K562 (cell line): ENCODE data around the gene PLXNA2. TPM values are rescaled to one million over a fixed set of nuclear protein-coding genes. Genes with fewer than 3 reads are reported as not detected.

Experiments used
- ATAC-seq: fragments of 200-7000 bp; cut with Tn5 transposase; 3 replicates; pipeline ENCODE4 v1.9.1; 2020; ENCODE audit warnings: moderate library complexity
- BruUV-seq: library from RNA; stranded (reverse); fragments of 400-500 nt; replicated peaks from 2 replicates; lab custom pipeline; 2021; lab: Mats Ljungman, UMichigan
- CTCF ChIA-PET: fragments of 300-600 bp; formaldehyde crosslinking; extraction: SDS; loops from one replicate; lab custom pipeline; 2021; ENCODE audit warnings: low intra/inter-chr PET ratio; lab: Yijun Ruan, JAX
- POLR2A ChIA-PET: fragments of 300-600, 350-650 bp; sonication (Branson Sonifier 250); formaldehyde crosslinking; extraction: SDS; loops from one replicate; lab custom pipeline; 2021; ENCODE audit warnings: antibody characterized with exemption, inconsistent platforms; lab: Yijun Ruan, JAX
- DNase-seq, 4 experiments: peaks; one replicate each; pipeline versions ENCODE4 v3.0.0 to v3.0.0-alpha.2; 2011 to 2018; ENCODE audit warnings: low spot score in 3 of 4, mixed read lengths in 3 of 4; ENCODE audit errors: extremely low read depth in 1 of 4
- FAIRE-seq: peaks from 2 replicates; lab custom pipeline; 2011; peaks lifted over from hg19 to GRCh38; lab: Jason Lieb, UNC
- H2AFZ ChIP-seq: 2 replicates; pipeline ENCODE4 v1.6.0; 2011; ENCODE audit warnings: low read depth, low read length, control low read depth, inconsistent platforms
- H3K27ac ChIP-seq: fragments of 200-600 bp; 3 replicates; pipeline ENCODE4 v1.8.0; 2011; ENCODE audit warnings: low read depth, mild to moderate bottlenecking, control low read depth, inconsistent platforms, low read length, moderate library complexity, mixed read lengths; ENCODE audit errors: extremely low read depth
- H3K27me3 ChIP-seq, 2 experiments: fragments of 300-600 bp in 1 of 2; 2 replicates in 1 of 2; 3 replicates in 1 of 2; pipeline versions ENCODE4 v1.6.0 to v1.8.0; 2011; ENCODE audit warnings: inconsistent platforms in 2 of 2, low read length in 2 of 2, mild to moderate bottlenecking in 1 of 2, mixed read lengths in 1 of 2, moderate library complexity in 1 of 2; ENCODE audit not compliant: control insufficient read depth in 2 of 2, insufficient read depth in 2 of 2
- H3K36me3 ChIP-seq: fragments of 300-600 bp; 3 replicates; pipeline ENCODE4 v1.8.0; 2011; ENCODE audit warnings: mild to moderate bottlenecking, low read length, inconsistent platforms; ENCODE audit not compliant: control insufficient read depth, insufficient read depth
- H3K4me1 ChIP-seq, 2 experiments: fragments of 200-600 bp in 1 of 2; replicated peaks in 1 of 2; 2 replicates in 1 of 2; 3 replicates in 1 of 2; pipeline versions ENCODE4 v1.5.1 to v1.8.0; 2011; ENCODE audit warnings: inconsistent platforms in 2 of 2, low read length in 2 of 2, mild to moderate bottlenecking in 1 of 2, mixed read lengths in 1 of 2, moderate library complexity in 1 of 2; ENCODE audit not compliant: control insufficient read depth in 2 of 2, insufficient read depth in 2 of 2
- H3K4me2 ChIP-seq: 2 replicates; pipeline ENCODE4 v1.6.1; 2011; ENCODE audit warnings: low read length, control low read depth, inconsistent platforms, mixed read lengths; ENCODE audit not compliant: insufficient read depth
- H3K4me3 ChIP-seq: fragments of 200-600 bp; sonication (generic), shearing (Covaris generic); 2 replicates; pipeline ENCODE4 v1.5.1; 2016; ENCODE audit warnings: control low read depth, inconsistent platforms
- H3K79me2 ChIP-seq: fragments of 200-600 bp; 3 replicates; pipeline ENCODE4 v1.8.0; 2011; ENCODE audit warnings: low read length, inconsistent platforms; ENCODE audit not compliant: control insufficient read depth, insufficient read depth
- H3K9ac ChIP-seq, 2 experiments: 2 replicates each; pipeline versions ENCODE4 v1.6.0 to v1.6.1; 2011; ENCODE audit warnings: low read depth in 2 of 2, low read length in 2 of 2, control low read depth in 1 of 2, inconsistent platforms in 1 of 2, mild to moderate bottlenecking in 1 of 2, mixed read lengths in 1 of 2; ENCODE audit not compliant: insufficient read depth in 1 of 2
- H3K9me1 ChIP-seq: one replicate; pipeline ENCODE4 v1.6.0; 2011; ENCODE audit warnings: inconsistent platforms, mild to moderate bottlenecking, low read length, moderate library complexity; ENCODE audit not compliant: control insufficient read depth, insufficient read depth
- H3K9me3 ChIP-seq: replicated peaks from 2 replicates; pipeline ENCODE4 v1.5.1; 2011; ENCODE audit warnings: low read depth, low read length, inconsistent platforms; ENCODE audit not compliant: control insufficient read depth, insufficient read depth
- H4K20me1 ChIP-seq: replicated peaks from 2 replicates; pipeline ENCODE4 v1.6.1; 2011; ENCODE audit warnings: low read length, inconsistent platforms, mixed read lengths; ENCODE audit not compliant: control insufficient read depth, insufficient read depth
- EGR1 ChIP-seq: fragments of 450-650 bp; conservative IDR thresholded peaks from 2 replicates; pipeline ENCODE4 v1.6.1; 2017; ENCODE audit warnings: mild to moderate bottlenecking
- FOXA1 ChIP-seq: fragments of 450-650 bp; IDR thresholded peaks from 2 replicates; pipeline ENCODE4 v1.6.1; 2016; ENCODE audit warnings: mild to moderate bottlenecking, borderline replicate concordance
- GTF2E2 ChIP-seq: fragments of 200-800 bp; sonication (Bioruptor generic); IDR thresholded peaks from 2 replicates; pipeline ENCODE4 v1.6.1; 2016; ENCODE audit warnings: missing genetic modification characterization, missing compliant biosample characterization
- MTA1 ChIP-seq: fragments of 450-650 bp; IDR thresholded peaks from 2 replicates; pipeline ENCODE4 v1.6.1; 2017; ENCODE audit warnings: borderline replicate concordance
- ZNF24 ChIP-seq: fragments of 450-650 bp; IDR thresholded peaks from 2 replicates; pipeline ENCODE4 v1.6.1; 2016
- WGBS: fragments of 100-300 bp; shearing (Covaris generic); methylation state at CpG from one replicate; pipeline ENCODE4 v1.1.6; 2016; ENCODE audit warnings: low coverage, mixed read lengths; ENCODE audit not compliant: insufficient coverage; ENCODE audit errors: missing lambda C conversion rate; 5-methylcytosine and 5-hydroxymethylcytosine counted together
- in situ Hi-C: fragments of 300-500 bp; cut with MboI; formaldehyde crosslinking; loops from 4 replicates; pipeline ENCODE4 v1.15.0; 2018; ENCODE audit warnings: inconsistent platforms, mixed read lengths
- intact Hi-C: fragments of 100-400 bp; cut with micrococcal nuclease; formaldehyde crosslinking; loops from 2 replicates; pipeline ENCODE4 v1.14.2; 2022
- polyA plus RNA-seq, 8 experiments: library from polyadenylated mRNA; depleted of rRNA in 4 of 8; stranded (reverse) in 5 of 8; unstranded in 3 of 8; fragments of >200 nt; fragmentation: Nextera tagmentation in 2 of 8; fragmentation: Illumina TruSeq in 1 of 8; extraction: Ambion mirVana in 2 of 8; extraction: Trizol in 1 of 8; gene quantifications; 2 replicates each; pipeline versions ENCODE4 v1.2.1 to v1.2.3, GENCODE V29; 2011 to 2014; ENCODE audit warnings: inconsistent platforms in 1 of 8, missing spikeins in 1 of 8
- total RNA-seq, 7 experiments: library from RNA; depleted of rRNA in 6 of 7; stranded (reverse); fragments of >200 nt in 6 of 7; fragmentation: Illumina TruSeq in 2 of 7; extraction: Trizol in 2 of 7; gene quantifications; 2 replicates each; pipeline versions ENCODE4 v1.2.1 to v1.2.3, GENCODE V29; 2011 to 2021; ENCODE audit warnings: low replicate concordance in 1 of 7
- TF ChIP-seq, protein P1 (sequence below): sonication (generic); formaldehyde crosslinking; IDR thresholded peaks from 2 replicates; pipeline ENCODE4 v1.8.1; 2023; ENCODE audit warnings: mild to moderate bottlenecking, missing genetic modification reagents
- TF ChIP-seq, protein P2 (sequence below), 2 experiments: IDR thresholded peaks; 2 replicates each; pipeline ENCODE4 v1.6.1; 2011; ENCODE audit warnings: borderline replicate concordance in 1 of 2, control low read depth in 1 of 2, low read depth in 1 of 2, low read length in 1 of 2, mild to moderate bottlenecking in 1 of 2, mixed read lengths in 1 of 2, moderate library complexity in 1 of 2; ENCODE audit not compliant: insufficient read depth in 1 of 2, insufficient read length in 1 of 2, poor library complexity in 1 of 2, severe bottlenecking in 1 of 2; ENCODE audit errors: extremely low read depth in 1 of 2
- TF ChIP-seq, protein P3 (sequence below): sonication (generic); formaldehyde crosslinking; IDR thresholded peaks from 2 replicates; pipeline ENCODE4 v1.9.0; 2022; ENCODE audit warnings: mild to moderate bottlenecking, missing genetic modification reagents

The PLXNA2 gene
- total and polyA plus RNA-seq, 9 of the 15 experiments (the other 6 are each of a cell fraction or from before 2014, with no cell fraction given): 0.01 to 1.3 (median 0.32) TPM

DNA sequence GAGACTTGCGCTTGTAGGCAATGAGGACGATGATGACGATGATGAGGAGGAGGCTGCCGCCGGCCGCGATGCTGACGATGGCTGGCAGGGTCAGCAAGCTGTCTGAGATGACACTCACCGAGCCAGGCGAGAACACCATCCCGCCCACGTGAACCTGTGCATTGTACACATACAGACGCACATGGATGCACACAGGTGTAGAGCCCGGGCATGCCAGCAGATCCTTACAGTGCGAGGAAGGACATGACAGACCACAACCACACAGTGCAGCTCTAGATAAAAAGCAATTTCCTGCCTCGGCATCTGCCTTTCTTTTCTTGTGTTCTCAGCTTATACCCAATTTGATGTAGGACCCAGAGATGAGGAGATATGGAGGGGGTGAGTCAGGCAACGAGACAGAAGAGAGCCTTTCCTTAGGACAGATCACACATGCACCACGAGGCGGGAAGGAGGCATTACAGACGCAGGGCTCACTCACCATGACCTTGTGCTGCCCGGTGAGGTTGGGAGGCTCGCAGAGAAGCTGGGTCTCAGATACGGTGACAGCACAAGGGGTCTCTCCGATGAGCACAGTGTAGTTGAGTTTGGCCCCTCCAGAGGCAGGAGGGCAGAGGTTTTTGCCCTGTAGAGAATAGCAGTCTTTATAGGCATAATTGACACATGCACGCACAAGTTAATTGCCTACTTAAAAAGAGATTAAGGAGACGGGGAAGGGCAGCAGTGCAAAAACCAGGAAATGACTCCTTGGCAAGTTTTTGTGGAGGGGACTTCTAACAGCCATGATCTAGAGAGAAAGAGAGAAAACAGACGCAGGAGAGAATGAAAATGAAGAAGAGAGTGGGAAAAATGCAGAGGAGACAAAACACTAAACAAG is 199.4 kb downstream of the PLXNA2 start:
- Histone ChIP-seq H3K27ac (no peak overlapping the region), H3K9ac (no peak overlapping the region), H3K9me1 (no peaks in the 10 kb centered on the region), H2AFZ (no peak overlapping the region), H3K27me3 (peaks cover 41 to 82% of the 10 kb centered on the region in 2 experiments), H3K79me2 (no peaks in the 10 kb centered on the region), H3K36me3 (no peaks in the 10 kb centered on the region), H3K4me1 (peaks cover 0 to 8% of the 10 kb centered on the region in 2 experiments; a peak in 1 of 5 replicates), H4K20me1 (peaks cover 12% of the 10 kb centered on the region; the same call in 1 of the 2 replicates), H3K4me2 (no peak overlapping the region), H3K9me3 (no peaks in the 10 kb centered on the region), H3K4me3 (no peak overlapping the region)
- TF ChIP-seq, protein P1, sequence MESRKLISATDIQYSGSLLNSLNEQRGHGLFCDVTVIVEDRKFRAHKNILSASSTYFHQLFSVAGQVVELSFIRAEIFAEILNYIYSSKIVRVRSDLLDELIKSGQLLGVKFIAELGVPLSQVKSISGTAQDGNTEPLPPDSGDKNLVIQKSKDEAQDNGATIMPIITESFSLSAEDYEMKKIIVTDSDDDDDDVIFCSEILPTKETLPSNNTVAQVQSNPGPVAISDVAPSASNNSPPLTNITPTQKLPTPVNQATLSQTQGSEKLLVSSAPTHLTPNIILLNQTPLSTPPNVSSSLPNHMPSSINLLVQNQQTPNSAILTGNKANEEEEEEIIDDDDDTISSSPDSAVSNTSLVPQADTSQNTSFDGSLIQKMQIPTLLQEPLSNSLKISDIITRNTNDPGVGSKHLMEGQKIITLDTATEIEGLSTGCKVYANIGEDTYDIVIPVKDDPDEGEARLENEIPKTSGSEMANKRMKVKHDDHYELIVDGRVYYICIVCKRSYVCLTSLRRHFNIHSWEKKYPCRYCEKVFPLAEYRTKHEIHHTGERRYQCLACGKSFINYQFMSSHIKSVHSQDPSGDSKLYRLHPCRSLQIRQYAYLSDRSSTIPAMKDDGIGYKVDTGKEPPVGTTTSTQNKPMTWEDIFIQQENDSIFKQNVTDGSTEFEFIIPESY (CRISPR knock-in tag): peak; percentile 64; the same call in 1 of the 2 replicates
- no peak for TF ChIP-seq ZNF24
- peak; percentile 15; the same call in 1 of the 2 replicates for TF ChIP-seq EGR1
- TF ChIP-seq GTF2E2 (tag): no peak
- TF ChIP-seq, protein P2, sequence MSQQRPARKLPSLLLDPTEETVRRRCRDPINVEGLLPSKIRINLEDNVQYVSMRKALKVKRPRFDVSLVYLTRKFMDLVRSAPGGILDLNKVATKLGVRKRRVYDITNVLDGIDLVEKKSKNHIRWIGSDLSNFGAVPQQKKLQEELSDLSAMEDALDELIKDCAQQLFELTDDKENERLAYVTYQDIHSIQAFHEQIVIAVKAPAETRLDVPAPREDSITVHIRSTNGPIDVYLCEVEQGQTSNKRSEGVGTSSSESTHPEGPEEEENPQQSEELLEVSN (IDR thresholded peaks at IDR 0.05; ENCODE audit: borderline replicate concordance in 1 of 2, extremely low read depth in 1 of 2, insufficient read depth in 1 of 2, insufficient read length in 1 of 2, low read depth in 1 of 2, low read length in 1 of 2, poor library complexity in 1 of 2, severe bottlenecking in 1 of 2): peak in 1 of 2 experiments; percentile 24
- TF ChIP-seq, protein P3, sequence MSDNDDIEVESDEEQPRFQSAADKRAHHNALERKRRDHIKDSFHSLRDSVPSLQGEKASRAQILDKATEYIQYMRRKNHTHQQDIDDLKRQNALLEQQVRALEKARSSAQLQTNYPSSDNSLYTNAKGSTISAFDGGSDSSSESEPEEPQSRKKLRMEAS: peak; percentile 79
- no peak for TF ChIP-seq MTA1
- TF ChIP-seq FOXA1: no peak
- FAIRE-seq (no peak), DNase-seq (no peak), ATAC-seq (peak; percentile 30; the same call in 1 of the 3 replicates)
- CTCF ChIA-PET: interaction anchor here (0.6 to 0.9 kb wide), 2 partner anchors 160 to 199 kb away, joined by 3 read pairs; no protein-coding TSS in a partner anchor
- intact Hi-C loops (no loop called here), in situ Hi-C loops (no loop called here)
- BruUV-seq: no TSS peak
- POLR2A ChIA-PET: no interaction called here
- 12% methylated on average over 27 of the region's 27 CpGs for WGBS
